Retinal pigment epithelial cell (primary cell): ENCODE data around the gene LTBP3.

ENCODE experiments used
- DNase-seq: peaks from one replicate; pipeline ENCODE4 v3.0.0-alpha.2; 2010; ENCODE audit warnings: low read depth
- H3K4me3 ChIP-seq: 2 replicates; pipeline ENCODE4 v1.5.1; 2011; ENCODE audit warnings: mild to moderate bottlenecking, low read length, control low read depth, moderate library complexity
- CTCF ChIP-seq: conservative IDR thresholded peaks from 2 replicates; pipeline ENCODE4 v1.5.1; 2011; ENCODE audit warnings: low read depth, low read length, control low read depth, inconsistent platforms

LTBP3 gene

GRCh38 chr11:65551572-65552387 lies 6.4 kb downstream of the LTBP3 start:
- DNase-seq: no peak
- TF ChIP-seq CTCF: peak; percentile 63
- no peak overlapping the region for H3K4me3 ChIP-seq

GRCh38 chr11:65549096-65549495 lies 9.1 kb downstream of the LTBP3 start:
- DNase-seq: no peak
- H3K4me3 ChIP-seq: no peak overlapping the region
- no peak for TF ChIP-seq CTCF

- no peak for TF ChIP-seq CTCF
- no peak overlapping the region for H3K4me3 ChIP-seq
- no peak for DNase-seq
These were observed 9.8 kb downstream of the LTBP3 start for GRCh38 chr11:65548395-65548794.

GRCh38 chr11:65547446-65548125 lies 10.6 kb downstream of the LTBP3 start:
- DNase-seq: no peak
- no peak for TF ChIP-seq CTCF
- H3K4me3 ChIP-seq: no peak overlapping the region

- no peak overlapping the region for H3K4me3 ChIP-seq
- no peak for TF ChIP-seq CTCF
- DNase-seq: no peak
These were observed 11.8 kb downstream of the LTBP3 start for GRCh38 chr11:65546217-65546958.

GRCh38 chr11:65545853-65546216 lies 12.3 kb downstream of the LTBP3 start:
- no peak for TF ChIP-seq CTCF
- DNase-seq: no peak
- H3K4me3 ChIP-seq: no peak overlapping the region
